GM12873 (cell line): ENCODE data around the gene TACC3.

Experiments
- TF ChIP-seq, protein P1 (sequence below): IDR thresholded peaks from 2 replicates; pipeline ENCODE4 v1.5.1; 2012; ENCODE audit warnings: low read depth, mild to moderate bottlenecking, moderate library complexity, low read length, control low read depth; ENCODE audit not compliant: insufficient read depth; ENCODE audit errors: missing control alignments

TACC3 gene

GRCh38 chr4:1759170-1759817 lies 38.0 kb downstream of the TACC3 start:
- TF ChIP-seq, protein P1, sequence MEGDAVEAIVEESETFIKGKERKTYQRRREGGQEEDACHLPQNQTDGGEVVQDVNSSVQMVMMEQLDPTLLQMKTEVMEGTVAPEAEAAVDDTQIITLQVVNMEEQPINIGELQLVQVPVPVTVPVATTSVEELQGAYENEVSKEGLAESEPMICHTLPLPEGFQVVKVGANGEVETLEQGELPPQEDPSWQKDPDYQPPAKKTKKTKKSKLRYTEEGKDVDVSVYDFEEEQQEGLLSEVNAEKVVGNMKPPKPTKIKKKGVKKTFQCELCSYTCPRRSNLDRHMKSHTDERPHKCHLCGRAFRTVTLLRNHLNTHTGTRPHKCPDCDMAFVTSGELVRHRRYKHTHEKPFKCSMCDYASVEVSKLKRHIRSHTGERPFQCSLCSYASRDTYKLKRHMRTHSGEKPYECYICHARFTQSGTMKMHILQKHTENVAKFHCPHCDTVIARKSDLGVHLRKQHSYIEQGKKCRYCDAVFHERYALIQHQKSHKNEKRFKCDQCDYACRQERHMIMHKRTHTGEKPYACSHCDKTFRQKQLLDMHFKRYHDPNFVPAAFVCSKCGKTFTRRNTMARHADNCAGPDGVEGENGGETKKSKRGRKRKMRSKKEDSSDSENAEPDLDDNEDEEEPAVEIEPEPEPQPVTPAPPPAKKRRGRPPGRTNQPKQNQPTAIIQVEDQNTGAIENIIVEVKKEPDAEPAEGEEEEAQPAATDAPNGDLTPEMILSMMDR, result no peak

DNA sequence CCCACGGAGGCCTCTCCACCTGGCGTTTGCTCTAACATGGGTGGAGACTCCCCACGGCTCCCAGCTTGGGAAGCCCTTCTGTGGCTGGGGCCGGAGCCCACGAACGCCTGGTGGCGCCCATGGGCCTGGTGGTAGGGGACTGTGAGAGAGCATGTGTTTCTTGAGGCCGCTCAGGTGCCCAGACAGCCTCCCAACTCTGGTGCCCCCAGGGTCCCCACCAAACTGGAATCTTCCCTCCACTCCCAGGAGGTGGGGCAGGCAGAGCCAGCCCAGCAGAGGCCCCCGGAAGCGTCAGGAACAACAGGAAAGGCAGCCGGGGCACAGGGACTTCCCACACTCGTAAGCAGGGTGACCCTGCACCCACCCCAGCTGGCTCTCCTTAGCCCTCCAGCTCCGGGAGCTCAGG lies 38.5 kb downstream of the TACC3 start:
- TF ChIP-seq, protein P1, result no peak

DNA sequence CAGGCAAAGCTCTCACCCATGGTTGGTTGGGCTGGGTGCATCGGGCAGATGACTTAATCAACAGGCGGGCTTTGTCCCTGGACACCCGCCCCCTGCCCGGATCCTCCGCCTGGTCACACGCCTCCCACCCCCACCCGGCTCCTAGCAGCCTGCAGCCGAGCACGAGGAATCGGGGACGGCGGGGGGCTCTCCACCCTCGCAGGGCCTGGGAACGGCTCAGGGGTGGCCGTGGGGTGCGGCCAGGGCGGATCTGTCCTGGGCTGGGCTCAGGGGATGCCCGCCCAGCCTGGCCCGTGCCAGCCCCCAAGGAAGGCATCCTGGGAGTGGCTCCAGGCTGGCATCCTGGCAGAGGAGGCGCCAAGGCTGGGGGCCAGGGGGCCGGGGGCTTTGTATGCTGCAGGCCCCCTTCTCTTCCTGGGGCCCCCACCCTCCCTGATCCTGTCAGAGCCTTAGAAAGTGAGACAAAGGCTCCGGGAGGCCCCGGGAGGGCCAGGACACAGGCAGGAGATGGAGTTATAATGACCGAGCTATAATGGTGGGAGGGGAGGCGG lies 39.3 kb downstream of the TACC3 start:
- TF ChIP-seq, protein P1, result no peak

- TF ChIP-seq, protein P1, result no peak
Measured at GRCh38 chr4:1761130-1761689, 39.9 kb downstream of the TACC3 start.

DNA sequence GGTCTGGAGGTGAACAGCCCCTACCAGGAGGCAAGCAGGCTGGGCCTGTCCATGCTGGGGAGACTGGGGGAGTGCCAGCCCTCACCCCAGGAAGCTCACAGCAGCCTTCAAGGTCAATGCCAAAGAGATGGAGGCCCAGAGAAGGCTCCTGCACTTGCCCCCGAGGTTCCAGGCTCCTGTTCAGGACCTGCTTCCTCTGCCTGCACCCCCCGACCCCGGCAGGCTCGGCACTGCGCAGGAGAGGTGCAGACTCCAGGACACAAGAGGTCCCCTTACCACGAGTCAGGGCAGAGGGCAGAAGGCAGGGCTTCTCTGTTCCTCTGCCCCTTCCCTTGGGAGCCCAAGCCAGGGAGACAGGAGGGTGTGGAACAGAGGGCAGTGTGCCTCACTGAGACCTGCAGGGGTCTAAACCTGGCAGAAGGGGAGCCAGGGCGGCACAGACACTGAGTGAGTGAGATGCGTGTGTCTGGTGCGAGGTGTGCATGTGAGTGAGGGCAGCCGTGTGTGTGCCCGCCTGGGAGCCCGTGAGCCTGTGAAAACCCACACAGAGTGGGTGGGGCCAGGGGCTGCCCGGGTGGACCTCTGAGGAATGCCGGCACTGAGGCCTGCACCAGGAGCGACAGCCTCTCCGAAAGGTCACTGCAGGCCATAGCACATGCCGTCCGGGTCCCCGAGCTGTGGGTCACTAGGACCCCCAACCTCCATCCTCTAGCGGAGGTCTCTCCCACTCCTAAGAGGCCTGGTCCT lies 41.1 kb downstream of the TACC3 start:
- TF ChIP-seq, protein P1, result no peak

DNA sequence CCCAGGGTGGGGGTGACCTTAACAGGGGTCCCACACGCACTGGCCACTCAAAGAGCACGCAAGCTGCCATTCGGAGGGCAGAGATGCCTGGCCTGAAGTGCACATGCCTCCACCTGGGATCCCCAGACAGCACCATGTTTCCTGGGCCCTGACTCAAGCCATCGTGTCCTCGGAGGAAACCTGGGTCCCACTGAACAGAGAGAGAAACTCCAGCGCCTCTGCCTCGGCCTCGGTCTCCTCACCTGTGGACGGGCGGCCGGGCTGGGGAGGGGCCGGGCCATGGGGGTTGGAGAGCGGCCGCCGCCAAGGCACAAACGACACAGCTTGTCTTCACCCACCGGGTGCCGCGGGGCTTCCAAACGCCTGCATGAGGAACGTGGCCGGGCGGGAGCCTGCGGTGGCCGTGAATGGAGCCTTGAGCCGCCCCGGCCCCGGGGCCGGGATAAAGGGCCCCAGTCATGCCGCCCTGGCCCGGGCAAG lies 41.8 kb downstream of the TACC3 start:
- TF ChIP-seq, protein P1, result no peak

DNA sequence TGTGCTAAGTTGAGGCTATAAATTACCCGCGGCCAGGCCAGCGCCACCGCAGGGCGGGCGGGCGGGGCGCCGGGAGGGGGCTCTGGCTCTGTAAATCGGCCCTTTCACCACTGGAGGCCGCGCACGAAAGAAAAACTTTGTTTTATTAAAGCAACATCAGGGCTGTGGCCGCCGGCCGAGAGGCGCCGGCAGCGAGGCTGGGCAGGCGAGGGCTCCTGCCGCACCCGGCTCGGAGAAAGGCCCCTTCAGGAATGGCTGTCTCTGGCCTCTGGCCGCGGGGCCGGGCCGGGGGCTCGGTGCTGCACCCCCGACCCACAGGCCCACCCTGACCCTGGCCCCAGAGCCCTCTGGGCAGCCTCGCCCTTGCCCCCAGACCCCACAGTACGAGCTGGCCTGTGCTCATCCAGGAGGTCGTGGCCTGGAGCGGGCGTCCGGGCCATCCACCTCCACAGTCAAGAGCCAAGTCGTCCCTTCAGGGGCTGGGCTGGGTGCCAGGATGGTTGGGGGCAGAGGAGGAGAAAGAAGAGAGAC lies 42.3 kb downstream of the TACC3 start:
- TF ChIP-seq, protein P1, result no peak
